HG03103 (cell line): ENCODE results near the gene PDPK1.
"Not testable (repeated sequence)": the region's sequence is repeated elsewhere in the genome, so short reads cannot be mapped to it uniquely, and the experiment has no call there.

Experiments
- ATAC-seq: cut with Tn5 transposase; IDR thresholded peaks from one replicate; pipeline ENCODE4 v1.9.1; 2021; ENCODE audit warnings: low read depth; ENCODE audit not compliant: unreplicated experiment

PDPK1 gene

DNA sequence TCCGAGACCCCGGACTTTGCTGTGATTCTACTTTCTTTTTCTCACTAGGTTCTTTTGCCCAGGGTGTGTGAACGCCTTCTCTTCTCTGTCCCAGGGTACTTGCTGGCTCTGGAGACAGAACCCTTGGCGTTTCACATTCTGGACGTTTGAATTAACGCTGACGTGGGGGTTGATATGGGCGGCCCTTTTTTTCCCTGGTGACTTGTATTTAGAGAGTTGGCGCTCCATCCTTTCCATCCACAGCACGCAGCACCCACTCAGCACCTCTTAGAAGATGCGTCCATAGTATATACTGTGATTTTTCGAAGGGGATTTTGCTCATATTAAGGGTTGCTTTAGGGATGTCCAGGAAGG lies 66.2 kb downstream of the PDPK1 start:
- not testable (repeated sequence) for ATAC-seq

DNA sequence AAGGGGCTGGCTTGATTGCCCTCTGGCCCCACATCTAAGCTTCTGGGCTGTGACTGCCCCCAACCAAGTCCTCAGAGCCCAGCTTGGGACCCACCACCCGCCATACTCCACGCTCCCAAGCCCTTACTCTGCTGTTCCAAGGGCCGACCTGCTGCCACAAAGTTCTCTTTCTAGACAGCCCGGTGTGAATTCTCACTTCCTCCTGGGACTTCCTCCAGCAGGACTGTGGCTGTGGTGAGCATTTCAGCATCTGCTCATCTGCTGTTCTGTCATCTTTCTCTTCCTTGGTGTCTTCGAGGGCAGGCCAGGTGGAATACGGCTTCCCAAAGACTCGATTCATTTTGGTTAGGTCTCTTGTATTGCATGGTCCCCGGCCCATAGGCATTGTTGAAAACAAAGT lies 69.0 kb downstream of the PDPK1 start:
- ATAC-seq: not testable (repeated sequence)

DNA sequence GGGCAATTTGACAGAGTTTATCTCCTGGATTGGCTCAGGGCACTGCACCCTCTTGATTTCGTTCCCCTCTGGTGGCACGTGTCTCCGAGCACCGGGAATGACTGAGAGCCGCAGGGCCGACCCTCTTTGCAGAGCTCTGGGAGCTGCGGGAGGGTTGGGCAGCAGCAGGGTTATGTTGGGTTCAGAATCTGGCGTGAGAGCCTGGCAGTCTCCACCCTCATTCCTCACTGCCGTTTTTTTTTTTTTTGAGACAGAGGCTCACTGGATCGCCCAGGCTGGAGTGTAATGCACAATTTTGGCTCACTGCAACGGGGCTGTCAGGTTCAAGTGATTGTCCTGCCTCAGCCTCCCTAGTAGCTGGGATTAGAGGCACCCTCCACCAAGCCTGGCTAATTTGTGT lies 71.5 kb downstream of the PDPK1 start:
- ATAC-seq: not testable (repeated sequence)

DNA sequence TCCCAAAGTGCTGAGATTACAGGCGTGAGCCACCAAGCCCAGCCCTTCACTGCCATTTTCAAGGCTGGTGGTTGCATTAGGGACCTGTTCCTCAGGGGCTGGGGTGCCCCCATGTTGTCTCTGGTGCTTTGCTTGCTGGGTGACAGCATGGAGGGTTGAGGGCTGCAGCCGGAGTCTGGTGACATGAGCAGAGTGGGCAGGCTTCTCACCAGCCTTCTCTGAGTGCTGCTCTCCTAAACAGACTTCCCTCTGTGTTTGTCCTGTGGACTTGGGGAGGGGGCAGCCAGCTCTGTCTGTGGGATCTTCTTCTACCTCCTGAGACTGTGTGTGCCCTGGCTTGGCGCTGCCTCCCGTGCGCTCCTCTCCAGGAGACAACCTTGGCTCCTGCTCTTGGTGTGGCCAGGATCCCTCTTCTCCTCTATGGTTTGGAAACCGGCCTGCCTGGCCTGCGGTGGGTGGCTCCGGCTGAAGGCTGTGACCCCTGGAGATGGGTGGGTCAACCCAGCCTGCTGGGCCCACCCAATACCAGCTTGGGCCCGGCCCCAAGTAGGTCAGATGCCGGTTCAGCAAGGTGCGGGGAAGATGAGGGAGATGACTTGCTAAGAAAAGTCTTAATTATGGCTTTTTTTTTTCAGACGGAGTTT lies 72.1 kb downstream of the PDPK1 start:
- no peak for ATAC-seq

DNA sequence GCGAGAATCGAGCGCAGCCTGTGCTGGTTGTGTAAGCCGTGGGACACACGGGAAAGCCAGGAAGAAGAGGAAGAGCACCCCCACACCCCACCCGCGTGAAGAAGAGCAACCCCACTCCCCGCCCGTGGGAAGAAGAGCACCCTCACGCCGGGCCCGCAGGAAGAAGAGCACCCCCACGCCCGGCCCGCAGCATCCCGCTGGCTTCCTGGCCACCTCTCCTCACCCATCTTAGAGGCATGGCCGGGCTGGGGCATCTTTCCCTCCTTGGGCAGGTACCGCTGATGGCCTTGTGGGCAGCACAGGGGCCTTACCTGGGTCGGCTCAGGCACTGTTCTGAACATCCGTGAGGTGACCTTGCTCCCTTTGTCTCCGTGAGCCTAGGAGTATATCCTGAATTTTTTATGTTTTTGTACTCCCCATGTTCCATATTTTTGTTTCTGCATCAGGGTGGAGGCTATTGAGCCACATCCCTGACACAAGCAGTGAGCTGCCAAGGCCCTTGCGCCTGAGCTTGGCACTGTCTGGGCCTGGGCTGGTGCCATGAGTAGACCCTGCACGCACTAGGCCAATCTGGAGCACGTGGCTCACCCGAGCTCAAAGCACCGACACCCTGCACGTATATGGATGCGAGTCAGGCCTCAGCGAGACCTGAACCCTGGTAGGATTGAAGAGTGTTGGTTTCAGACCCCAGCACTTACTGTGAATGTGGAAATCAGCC lies 73.1 kb downstream of the PDPK1 start:
- no peak for ATAC-seq

DNA sequence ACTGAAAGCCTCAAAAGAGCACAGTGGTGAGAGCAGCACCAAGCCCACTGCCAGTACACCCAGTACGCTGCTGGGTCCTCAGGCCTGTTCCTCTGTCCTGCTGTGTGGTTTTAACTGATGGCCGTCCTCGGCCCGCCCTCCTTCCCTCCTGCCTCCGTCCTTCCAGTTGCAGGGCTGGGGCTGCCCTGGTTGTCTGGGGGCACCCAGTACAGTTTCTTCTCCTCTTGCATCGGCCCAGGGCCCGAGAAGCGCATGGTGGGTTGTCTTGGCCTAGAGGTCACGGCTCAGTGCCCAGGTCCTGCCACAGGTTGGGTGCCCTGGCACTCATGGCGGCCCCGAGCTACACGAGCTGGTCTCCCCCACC lies 73.7 kb downstream of the PDPK1 start:
- no peak for ATAC-seq

DNA sequence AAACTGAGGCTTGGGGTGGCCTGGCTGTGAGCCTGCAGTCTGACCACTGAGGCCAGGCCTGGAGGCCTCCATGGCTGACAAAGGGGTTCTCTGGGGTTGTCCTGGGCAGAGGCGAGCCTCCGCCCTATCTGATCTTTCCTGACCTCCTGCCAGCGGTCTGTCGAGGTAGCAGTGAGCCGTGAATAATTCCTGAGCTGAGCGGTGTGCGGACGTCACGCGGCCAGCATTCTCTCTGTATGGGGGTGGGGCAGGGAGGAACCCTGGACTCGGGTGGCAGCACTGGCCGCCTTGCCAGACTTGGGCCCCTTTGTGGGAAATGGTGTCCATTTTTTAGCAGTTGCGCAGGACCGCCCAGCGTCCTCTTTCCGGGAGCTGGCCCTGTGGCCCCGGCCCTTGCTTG lies 74.1 kb downstream of the PDPK1 start:
- ATAC-seq: not testable (repeated sequence)

DNA sequence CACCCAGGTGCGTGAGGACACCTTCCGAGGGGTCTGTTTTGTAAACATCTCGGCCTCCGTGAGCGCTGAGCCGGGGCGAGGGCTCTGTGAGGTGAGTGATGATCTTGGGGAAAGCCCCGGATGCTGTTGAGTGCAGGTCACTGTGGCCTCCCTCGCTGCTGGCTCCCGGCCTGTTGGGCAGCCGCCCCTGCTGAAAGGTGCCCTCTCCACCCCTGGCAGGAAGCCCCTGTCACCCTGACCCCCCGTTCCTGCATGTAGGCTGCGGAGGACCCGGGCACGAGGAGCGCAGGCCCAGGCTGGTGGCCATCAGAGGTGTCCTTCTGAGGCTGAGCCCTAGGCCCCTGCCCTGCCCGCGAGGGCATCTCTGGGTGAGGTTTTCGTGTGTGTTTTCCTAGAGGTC lies 75.4 kb downstream of the PDPK1 start:
- not testable (repeated sequence) for ATAC-seq

DNA sequence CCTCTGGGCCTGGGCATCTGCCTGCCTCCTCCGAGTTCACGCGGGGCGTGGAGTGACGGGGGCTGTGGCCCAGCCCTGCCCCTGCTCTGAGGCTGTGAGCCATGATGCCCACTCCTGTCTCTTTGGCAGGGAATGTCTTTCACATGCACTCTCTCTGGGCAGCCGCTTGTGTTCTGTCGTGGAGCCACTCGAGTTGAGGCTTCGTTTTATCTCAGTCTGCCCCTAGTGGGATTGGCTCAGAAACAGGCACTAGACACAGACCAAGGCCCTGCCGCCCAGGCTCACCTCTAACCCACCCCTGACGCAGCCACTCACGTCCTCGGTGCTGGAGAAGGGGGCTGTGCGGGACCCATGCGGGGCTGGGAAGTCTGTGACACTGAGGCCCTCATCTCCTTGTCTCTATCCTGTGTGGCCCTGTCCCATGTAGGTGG lies 77.0 kb downstream of the PDPK1 start:
- no peak for ATAC-seq

DNA sequence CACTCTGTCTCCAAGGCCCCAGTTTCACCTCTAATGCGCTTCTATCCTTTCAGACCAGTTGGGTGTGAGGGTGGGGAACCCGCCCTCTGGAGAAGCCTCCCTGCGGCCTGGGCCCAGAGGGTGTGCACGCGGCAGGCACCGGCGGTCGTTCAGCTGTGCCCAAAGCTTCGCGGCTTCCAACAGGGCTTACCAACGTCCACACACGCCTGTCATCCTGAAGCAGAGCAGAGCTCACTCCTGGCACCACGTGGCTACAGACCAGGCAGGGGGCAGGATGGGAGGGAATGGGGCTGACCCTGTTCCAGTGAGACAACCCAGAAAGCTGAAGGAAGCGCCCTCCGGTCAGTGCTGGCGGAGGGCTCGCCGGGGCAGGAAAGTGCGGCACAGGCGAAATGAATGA lies 81.1 kb downstream of the PDPK1 start:
- ATAC-seq: not testable (repeated sequence)

DNA sequence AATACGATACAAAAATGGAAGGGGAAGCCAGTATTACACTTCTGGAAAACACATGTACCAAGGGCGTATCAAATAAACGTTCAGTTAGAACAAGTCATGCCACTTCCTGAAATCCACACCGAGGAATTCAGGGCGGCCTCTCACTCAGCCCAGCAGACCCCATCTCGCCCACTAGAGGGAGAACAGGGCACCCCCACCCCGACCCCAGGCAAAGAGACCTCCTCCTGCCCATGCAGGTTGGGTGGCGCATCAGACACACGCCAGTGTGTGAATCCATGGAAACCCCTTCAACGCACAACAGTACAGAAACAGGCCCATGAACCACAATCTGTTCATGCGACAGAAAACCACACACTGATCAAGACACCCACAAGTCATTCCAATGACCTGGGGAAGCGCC lies 81.8 kb downstream of the PDPK1 start:
- not testable (repeated sequence) for ATAC-seq

DNA sequence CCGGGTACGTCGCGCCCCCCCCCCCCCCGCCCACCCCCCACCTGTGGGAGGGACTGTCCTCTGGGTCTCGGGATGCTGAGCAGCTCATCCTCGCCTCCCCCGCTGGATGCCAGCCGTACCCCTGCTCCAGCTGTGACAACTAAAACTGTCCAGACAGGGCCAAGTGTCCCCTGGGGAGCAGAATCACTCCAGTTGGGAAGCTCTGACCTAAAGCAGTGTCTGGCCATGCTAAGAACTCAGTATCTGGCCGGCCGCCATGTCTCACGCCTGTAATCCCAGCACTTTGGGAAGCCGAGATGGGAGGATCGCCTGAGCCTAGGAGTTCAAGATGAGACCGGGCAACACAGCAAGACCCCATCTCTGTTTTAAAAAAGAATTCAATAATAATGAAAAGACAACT lies 83.0 kb downstream of the PDPK1 start:
- not testable (repeated sequence) for ATAC-seq

DNA sequence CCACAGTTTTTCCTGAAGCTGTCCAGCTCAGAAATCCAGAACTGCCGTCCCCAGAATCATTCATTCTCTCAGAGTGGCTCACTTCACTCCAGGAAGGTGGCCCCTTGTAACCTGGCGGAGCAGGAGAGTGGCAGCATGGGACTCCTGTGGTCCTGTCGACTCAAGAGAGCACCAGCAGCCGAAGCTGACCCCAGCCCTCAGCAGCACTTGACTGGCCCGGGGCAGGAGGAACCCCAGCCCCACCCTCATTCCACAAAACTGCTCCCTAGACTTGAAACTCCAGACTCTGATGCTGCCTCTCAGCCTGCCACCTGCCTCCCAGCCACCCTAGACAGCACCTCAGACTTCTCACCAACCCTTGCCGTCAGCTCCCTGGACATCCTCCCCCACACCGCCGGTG lies 83.6 kb downstream of the PDPK1 start:
- not testable (repeated sequence) for ATAC-seq

DNA sequence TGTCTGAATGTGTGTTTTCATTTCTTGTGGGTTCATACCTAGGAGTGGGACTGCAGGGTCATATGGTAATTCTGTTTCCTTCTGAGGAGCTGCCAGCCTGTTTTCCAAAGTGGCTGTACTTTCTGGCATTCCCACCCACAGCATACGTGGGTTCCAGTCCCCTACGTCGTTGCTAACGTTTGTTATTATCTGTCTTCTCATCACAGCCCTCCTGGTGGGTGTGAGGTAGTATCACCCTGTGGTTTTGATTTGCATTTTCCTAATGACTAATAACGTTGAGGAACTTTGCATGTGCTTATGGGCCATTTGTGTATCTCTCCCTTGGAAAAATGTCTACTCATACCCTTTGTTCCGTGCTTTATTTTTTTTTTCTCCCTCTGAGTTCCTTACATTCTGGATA lies 89.3 kb downstream of the PDPK1 start:
- ATAC-seq: not testable (repeated sequence)

DNA sequence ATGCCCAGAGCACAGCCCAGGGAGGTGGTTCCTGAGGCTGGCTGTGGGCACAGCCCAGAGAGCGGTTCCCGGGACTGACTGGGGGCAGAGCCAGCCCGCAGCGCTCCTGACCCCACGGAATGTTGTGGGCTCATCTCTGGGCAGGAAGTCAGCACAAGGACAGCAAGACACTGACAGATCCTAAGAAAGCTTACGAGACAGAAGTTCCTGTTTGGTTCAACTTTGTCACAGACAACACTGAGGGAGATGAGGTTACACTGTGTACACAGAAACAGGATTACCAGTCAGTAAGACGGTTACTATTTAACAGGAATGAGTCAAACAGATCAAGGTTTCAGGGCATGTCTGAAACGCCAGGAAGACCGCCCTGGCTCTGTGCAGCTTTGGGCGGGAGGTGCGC lies 93.4 kb downstream of the PDPK1 start:
- not testable (repeated sequence) for ATAC-seq

DNA sequence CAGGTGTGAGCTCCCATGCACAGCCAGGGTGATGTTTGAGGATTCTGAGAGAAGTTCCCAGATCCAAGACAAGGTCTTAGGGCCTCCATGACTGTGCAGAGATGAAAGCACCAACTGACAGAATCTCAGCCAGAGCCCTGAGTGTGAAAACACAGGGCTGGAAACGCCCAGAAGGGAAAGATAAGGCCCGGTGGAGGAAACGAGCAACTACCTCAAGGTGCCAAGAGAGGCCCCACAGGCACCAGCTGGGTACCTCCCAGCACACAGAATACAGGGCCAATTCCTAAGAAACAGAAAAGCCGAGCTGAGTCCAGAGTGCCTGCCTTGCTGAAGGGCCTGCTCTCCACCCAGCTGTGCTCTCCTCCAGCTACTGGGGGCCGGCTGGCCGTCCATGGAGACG lies 94.5 kb downstream of the PDPK1 start:
- ATAC-seq: not testable (repeated sequence)

DNA sequence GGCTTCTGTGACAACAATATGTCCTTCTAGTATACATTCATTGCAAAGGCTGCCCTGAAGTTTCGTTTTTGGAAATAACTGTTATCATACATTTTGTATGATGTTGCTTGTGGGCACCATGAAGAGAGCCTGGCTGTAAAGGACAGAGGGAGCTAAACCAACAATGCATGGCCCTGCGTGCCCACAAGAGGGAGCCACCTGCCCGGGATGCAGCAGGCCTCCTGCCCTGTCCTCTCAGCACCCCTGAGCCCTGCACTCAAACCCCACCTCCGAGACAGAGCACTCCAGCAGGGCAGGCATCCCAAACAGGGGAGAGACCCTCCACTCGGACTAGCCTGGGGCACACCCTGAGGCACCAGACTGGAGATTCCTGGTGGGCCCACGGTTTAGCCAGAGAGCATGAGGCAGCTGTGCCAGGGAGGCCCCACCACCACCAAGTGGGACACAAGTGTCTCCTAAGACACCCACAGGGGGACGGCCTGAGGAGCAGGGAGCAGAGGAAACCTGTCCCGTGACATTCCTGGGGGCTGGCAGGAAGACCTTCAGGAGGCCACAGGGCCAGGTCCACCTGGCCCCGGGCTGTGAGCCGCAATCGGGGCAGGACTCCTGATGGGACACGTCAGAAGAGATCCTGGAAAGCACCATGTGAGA lies 101.4 kb downstream of the PDPK1 start:
- not testable (repeated sequence) for ATAC-seq

DNA sequence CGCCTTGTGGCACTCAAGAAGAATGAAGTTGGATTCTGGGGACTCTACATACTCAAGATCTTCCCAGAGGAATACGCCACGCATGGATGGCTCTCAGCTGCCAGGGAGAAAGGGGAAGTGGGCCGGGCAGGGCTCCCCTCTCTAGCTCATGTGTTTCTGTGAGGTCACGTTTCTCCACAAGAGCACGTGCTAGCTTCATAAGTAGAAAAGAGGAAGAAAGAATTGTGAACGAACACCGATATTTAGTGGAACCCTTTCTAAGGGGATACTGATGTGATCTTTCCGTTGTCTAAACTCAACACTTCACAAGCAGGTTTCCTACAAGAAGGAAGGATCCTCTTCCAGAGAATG lies 101.9 kb downstream of the PDPK1 start:
- not testable (repeated sequence) for ATAC-seq

DNA sequence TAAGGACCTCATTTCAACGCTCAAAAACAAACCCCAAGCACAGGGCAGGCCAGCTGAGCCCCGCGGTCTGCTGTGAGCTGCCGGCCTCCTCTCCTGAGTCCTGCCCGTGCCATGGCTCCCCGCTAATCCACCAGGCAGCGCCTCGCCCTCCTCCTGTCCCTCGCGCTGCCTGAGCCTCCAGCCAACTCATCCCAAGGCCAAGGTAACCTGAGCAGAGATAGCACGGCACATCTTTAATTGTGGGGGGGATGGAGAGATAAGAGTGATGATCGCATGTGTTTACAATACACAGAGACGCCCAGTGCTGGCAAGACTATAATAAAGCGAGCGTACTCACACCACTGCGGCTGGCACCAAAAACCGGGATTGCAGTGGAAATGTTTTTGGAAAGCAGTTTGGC lies 104.7 kb downstream of the PDPK1 start:
- not testable (repeated sequence) for ATAC-seq

DNA sequence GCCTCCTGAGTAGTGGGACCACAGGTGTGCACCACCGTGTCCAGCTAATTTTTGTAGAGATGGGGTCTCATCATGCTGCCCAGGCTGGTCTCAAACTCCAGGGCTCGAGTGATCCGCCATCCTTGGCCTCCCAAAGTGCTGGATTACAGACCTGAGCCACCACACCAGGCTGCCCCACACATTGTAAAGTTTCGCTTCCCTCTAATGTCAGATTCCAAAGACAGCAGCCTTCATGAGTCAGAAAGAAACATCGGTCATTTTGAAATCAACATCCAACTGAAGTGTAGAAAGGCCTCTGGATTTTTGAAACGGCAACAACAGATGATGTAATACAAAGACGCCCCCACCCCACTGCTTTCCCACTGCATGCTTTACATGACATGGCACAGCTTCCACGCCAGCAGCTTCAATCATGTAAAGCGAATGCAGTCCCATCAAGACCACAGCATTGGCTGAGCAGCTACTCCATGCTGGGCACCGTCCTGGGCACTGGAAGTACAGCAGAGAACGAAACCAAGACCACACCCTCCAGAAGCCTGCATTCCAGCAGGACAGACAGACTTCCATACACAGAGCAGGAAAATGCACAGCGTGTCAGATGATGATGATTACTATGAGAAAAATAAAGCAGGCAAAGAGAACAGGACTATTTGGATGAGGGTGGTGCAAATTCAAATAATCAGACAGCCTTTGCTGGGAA lies 107.1 kb downstream of the PDPK1 start:
- ATAC-seq: not testable (repeated sequence)

DNA sequence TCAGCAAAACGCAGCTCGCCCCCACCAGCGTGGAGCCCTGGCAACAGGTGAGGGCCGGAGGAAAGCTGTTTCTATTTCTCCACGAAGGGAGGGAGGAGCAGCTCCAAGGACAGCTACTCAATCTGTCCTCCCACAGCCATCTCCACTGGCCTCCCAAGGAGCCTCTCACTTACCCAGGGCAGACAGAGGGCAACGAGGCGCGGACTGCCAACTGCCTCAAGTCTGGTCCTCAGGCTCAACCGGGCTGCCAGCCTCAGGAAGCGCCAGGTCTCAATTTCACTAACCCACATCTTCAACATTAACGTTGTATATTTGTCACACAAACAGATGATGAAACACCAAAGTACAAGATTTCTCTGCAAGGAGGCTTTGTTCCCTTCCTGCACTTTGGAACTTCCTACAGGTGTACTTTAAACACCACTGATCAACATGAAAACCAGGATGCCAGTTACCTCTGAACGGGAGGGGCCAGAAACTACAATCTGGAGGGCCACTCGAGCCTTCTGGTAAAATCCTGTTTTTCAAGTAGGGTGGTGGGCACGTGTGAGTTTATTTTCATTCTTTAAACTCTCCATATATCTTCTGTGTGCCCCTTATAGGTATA lies 113.5 kb downstream of the PDPK1 start:
- ATAC-seq: not testable (repeated sequence)
